DND-41 (cell line): ENCODE results near the gene MYO1D.

Experiments
- CTCF ChIP-seq: IDR thresholded peaks from 2 replicates; pipeline ENCODE4 v1.5.1; 2012; ENCODE audit warnings: borderline replicate concordance, low read length, moderate library complexity, mild to moderate bottlenecking; ENCODE audit not compliant: poor library complexity, severe bottlenecking; ENCODE audit errors: extremely low read depth
- EZH2 ChIP-seq: IDR thresholded peaks from 3 replicates; pipeline ENCODE4 v1.6.1; 2012; ENCODE audit warnings: borderline replicate concordance, low read depth, mild to moderate bottlenecking, moderate library complexity, low read length, inconsistent platforms; ENCODE audit not compliant: severe bottlenecking

GRCh38 chr17:32503251-32504165 lies 373.4 kb downstream of the MYO1D start:
- TF ChIP-seq CTCF (no peak), EZH2 (no peak)
